Measurements from ENCODE around the gene ITFG1. TPM values are rescaled to one million over a fixed set of nuclear protein-coding genes. Genes with fewer than 3 reads are reported as not detected.
"Not testable (repeated sequence)": the region's sequence is repeated elsewhere in the genome, so short reads cannot be mapped to it uniquely, and the experiment has no call there.

ITFG1 gene
- total and polyA plus RNA-seq, 2 of the 8 experiments (the other 6 are each of a cell fraction or from before 2014, with no cell fraction given) = 13.8 to 22.2 TPM

GRCh38 chr16:47203433-47203832 lies 257.4 kb downstream of the ITFG1 start:
- H4K91ac ChIP-seq (replicated peaks; ENCODE audit: insufficient read length, low read length); H3K4me1 ChIP-seq (replicated peaks in 1 of 4; ENCODE audit: control insufficient read depth in 3 of 4, insufficient read depth in 4 of 4, low read length in 3 of 4); H3K27me3 ChIP-seq (replicated peaks in 1 of 4; ENCODE audit: control insufficient read depth in 3 of 4, extremely low read depth in 1 of 4, insufficient read depth in 3 of 4, low read length in 3 of 4); H3K18ac ChIP-seq (ENCODE audit: extremely low read depth, low read length); H3K79me2 ChIP-seq (ENCODE audit: control insufficient read depth in 1 of 2, insufficient read depth in 2 of 2, low read length in 2 of 2); H3K23me2 ChIP-seq (ENCODE audit: low read depth, low read length); H3K36me3 ChIP-seq (ENCODE audit: control insufficient read depth in 2 of 4, insufficient read depth in 4 of 4, low read length in 3 of 4); POLR2A ChIA-PET (ENCODE audit: partially characterized antibody); H3K9me3 ChIP-seq (ENCODE audit: insufficient read depth in 2 of 2, low read depth in 1 of 2, low read length in 1 of 2); FAIRE-seq; H3K4me3 ChIP-seq (ENCODE audit: extremely low read depth in 1 of 4, insufficient read depth in 2 of 4, low read depth in 3 of 4, low read length in 4 of 4); CTCF ChIA-PET (ENCODE audit: partially characterized antibody); H3K56ac ChIP-seq (replicated peaks; ENCODE audit: insufficient read length, low read depth, low read length); H3K4me2 ChIP-seq (ENCODE audit: insufficient read depth in 1 of 2, low read depth in 2 of 2, low read length in 2 of 2); H3K23ac ChIP-seq (ENCODE audit: insufficient read length); DNase-seq (ENCODE audit: low read depth in 1 of 2, low spot score in 2 of 2); H3K9ac ChIP-seq (replicated peaks in 1 of 4; ENCODE audit: extremely low read depth in 1 of 4, low read depth in 3 of 4, low read length in 3 of 4); H3K79me1 ChIP-seq (ENCODE audit: low read depth, low read length); H2BK20ac ChIP-seq (ENCODE audit: low read length); H2AK5ac ChIP-seq (ENCODE audit: low read depth, low read length); H2BK15ac ChIP-seq (ENCODE audit: low read length); H4K20me1 ChIP-seq (replicated peaks in 1 of 2; ENCODE audit: control insufficient read depth in 1 of 2, insufficient read depth in 2 of 2, low read length in 2 of 2); H3K27ac ChIP-seq (ENCODE audit: low read depth, low read length); H3K14ac ChIP-seq (ENCODE audit: insufficient read length); H2BK120ac ChIP-seq (replicated peaks; ENCODE audit: low read depth, low read length); H4K5ac ChIP-seq (ENCODE audit: insufficient read length, low read depth, low read length); H2BK5ac ChIP-seq (ENCODE audit: low read depth, low read length); H3K4ac ChIP-seq (replicated peaks; ENCODE audit: insufficient read length, low read depth, low read length); H2AFZ ChIP-seq (ENCODE audit: low read length); H2BK12ac ChIP-seq (ENCODE audit: low read depth, low read length): not testable (repeated sequence)
- WGBS, 2 experiments (ENCODE audit: extremely low coverage in 1 of 2, insufficient coverage in 1 of 2, insufficient read length in 1 of 2, insufficient replicate concordance in 2 of 2, low coverage in 1 of 2, low lambda C conversion rate in 2 of 2, missing lambda C conversion rate in 1 of 2) = 86% methylated on average over 4 of the region's 4 CpGs; no CpG with 5 or more reads in 1 of the 2 experiments
- H4K8ac ChIP-seq (ENCODE audit: extremely low read depth, insufficient read depth, low read length) = 0 out of 2 replicates have a peak overlapping the region, but pooled peaks have one; percentile 68

All from H1 (cell line).